HG02840 (cell line): ENCODE measurements around the gene DDX10.
"Not testable (repeated sequence)": the region's sequence is repeated elsewhere in the genome, so short reads cannot be mapped to it uniquely, and the experiment has no call there.

Source experiments
- ATAC-seq: cut with Tn5 transposase; IDR thresholded peaks from one replicate; pipeline ENCODE4 v1.9.1; 2021; ENCODE audit warnings: mild to moderate bottlenecking, moderate library complexity, moderate number of reproducible peaks; ENCODE audit not compliant: unreplicated experiment, low FRiP score

DDX10 gene

DNA sequence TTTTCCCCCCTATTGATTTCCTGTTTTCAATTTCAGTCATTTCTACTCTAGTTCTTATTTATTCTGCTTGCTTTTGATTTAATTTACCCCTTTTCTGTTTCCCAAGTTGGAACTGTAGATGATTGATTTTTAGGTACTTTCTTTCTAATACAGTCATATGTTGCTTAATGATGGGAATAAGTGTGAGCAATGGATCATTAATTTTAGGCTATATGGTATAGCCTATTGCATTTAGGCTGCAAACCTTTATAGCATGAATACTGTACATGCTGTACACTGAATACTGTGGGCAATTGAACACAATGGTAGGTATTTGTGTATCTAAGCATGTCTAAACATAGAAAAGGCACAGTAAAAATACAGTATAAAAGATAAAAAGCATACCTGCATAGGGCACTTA, 44.9 kb downstream of the DDX10 start:
- no peak for ATAC-seq

DNA sequence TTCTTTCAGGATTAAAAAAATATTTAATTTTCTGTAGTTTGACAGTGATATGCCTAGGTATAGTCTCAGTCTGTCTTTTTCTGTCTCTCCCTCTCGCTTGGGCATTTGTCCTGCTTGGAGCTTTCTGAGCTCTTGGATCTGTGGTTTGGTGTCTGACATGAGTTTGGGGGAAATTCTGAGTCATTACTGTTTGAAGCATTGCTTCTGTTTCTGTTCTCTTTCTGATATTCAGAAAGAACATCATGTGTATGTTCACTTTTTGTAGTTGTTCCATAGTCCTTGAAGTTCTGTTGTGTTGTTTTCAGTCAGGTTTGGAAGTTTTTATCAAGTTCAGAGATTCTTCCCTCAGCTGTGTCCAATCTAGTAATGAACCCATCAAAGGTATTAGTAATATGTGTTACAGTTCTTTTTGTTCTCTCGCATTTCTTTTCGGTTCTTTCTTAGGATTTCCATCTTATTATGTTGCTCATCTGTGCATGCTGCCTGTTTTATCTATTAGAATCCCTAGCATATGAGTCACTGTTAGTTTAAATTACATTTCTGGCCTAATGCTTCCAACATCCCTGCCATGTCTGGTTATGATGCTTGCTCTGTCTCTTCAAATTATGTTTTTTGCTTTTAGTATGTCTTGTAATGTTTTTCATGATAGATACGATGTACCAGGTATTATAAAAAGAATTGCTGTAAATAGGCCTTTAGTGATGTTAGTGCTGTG, 48.4 kb downstream of the DDX10 start:
- ATAC-seq: no peak

DNA sequence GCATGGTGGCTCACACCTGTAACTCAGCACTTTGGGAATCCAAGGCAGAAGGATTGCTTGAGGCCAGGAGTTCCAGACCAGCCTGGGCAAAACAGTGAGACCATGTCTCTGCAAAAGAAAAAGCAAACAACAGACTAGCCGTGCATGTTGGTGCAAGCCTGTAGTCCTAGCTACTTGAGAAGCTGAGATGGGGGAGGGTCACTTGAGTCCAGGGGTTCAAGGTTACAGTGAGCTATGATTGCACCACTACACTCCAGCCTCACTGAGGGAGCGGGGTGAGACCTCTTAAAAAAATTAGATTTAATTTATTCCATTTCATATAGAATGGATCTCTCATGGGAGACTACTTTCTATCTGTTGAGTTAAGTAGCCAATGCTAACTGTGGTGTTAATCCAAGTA, 50.4 kb downstream of the DDX10 start:
- ATAC-seq: no peak

DNA sequence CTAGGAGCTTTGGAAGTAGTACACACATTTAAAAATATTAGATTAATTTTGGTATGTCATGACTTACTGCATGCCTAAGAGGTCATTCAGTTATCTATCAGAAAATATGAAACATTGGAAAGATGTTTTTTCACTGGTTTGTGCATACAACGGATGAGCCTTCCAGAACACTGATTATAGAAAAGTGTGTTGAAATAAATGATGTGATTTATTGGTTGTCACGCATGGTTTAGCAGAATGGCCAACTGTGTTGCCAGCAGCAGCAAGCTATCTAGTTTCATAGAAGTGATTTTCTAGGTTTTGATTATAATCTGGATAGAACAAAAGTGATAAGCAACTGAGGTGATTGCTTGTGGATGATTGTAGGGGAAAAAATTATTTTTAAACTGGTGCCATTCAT, 53.6 kb downstream of the DDX10 start:
- no peak for ATAC-seq

DNA sequence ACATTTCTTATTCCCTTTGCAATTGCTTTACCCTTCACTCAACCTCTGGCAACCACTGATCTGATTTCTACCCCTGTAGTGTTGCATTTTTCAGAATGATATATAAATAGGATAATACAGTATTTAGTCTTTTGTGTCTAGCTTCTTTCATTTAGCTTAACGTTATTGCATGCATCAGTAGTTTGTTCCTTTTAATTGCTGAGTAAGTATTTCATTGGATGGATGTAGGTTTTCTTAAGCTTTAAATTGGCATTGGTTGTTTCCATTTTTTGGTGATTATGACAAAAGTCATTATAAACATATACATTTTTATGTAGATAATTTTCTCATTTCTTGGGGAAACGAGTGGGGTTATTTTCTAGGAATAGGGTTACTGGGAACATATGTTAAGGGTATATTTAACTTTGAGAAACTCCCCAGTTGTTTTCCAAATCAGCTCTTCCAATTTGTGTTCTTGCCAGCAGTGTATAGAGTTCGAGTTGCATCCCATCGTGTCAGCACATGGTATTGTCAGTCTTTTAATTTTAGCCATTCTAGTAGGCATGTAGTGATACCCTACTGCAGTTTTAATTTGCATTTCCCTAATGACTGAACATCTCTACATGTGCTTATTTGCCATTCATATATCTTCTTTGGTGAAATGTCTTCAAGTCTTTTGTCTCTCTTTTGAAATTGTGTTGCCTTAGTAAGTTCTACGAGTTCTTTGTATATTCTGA, 60.3 kb downstream of the DDX10 start:
- no peak for ATAC-seq

DNA sequence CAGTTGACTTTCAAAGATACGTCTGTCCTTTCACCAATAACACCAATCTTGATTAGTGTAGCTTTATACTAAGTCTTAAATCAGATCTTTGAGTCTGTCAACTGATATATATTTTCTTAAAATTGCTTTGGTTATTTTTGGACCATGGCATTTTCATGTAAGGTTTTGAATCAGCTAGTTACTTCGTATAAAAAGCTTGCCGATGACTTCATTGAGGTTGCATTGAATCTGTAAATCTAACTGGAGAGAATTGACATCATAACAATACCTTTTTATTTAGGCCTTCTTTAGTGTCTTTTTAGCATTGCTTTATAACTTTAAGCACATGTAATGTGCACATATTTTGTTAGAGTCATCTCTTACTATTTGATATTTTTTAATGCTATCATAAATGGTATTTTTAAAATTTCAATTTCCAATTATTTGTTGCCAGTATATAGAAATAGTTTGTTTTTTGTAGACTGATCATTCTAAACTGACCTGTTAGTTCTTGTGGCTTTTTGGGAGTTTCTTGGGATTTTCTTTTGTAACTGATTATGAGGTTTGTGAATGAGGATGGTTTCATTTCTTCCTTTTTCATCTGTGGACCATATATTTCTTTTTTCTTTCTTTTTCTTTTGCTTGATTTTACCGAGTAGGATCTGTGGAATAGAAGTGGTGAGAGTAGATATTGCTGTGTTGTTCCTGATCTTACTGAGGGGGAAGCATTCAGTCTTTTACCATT, 61.4 kb downstream of the DDX10 start:
- ATAC-seq: no peak

DNA sequence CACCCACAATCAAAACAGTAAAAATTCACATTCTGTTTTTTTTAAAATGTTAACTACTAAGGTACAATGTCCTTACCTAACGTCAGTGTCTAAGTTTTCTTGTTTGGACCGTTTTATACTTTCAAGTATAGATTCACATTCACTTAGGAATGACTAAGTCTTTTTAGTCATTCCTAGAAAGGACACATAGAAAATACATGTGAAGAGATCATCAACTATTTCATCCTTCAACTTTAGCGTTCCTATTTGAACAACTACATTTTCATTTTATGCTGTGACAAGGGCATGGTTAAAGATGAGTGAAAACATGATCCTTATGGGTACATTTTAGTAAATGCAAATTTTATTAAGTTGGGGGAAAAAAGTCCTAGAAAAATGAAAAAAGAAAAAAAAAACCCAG, 62.8 kb downstream of the DDX10 start:
- ATAC-seq: peak; percentile 62

- no peak for ATAC-seq
Observed at GRCh38 chr11:108729227-108729871, 64.5 kb downstream of the DDX10 start.

DNA sequence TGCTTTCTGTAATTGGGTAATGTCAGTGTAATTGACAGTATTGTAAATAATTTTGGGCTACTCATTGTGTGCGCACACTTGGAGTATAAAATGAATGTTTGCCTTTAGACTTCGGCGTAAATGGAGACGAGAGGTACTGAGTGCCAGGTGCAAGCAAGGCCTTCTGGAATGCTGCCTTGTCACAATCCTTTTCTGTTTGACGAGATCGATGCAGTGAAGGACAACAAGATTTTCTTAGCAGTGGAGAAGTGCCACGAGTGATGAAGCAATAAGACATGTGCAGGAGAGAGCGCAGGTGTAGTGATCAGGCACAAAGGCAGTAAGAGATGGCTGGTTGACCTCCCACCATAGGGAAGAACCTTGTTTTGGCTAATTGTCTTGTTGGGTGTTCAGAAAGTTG, 67.5 kb downstream of the DDX10 start:
- no peak for ATAC-seq

DNA sequence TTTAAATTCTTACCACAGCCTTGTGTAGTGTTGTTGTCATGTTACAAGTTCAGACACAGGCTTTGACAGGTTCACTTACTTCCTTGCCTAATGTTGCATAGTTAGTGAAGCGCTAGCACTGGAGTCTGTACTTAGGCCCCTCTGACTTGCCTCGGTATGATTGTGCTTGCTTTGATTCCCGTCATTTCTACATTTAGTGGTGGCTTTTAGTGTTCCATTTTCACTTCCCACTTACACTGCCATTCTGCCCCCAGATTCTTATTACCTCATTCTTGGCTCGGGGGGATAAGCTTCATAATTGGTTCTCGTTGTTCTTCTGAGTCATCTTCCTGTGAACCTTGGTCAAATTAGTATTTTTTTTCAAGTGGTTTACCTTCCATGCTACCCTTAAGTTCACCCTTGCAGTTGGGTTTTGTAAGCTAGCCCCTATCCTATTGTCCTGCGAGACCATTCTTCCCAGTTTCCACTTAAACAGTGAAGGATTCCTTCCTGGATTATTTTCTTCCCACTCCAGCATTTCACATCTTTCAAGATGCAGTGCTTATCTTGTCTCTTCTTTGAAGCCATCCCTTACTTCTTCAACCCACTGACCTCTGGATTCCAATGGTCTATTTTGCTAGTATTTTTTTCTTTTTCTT, 68.7 kb downstream of the DDX10 start:
- ATAC-seq: peak; percentile 87

DNA sequence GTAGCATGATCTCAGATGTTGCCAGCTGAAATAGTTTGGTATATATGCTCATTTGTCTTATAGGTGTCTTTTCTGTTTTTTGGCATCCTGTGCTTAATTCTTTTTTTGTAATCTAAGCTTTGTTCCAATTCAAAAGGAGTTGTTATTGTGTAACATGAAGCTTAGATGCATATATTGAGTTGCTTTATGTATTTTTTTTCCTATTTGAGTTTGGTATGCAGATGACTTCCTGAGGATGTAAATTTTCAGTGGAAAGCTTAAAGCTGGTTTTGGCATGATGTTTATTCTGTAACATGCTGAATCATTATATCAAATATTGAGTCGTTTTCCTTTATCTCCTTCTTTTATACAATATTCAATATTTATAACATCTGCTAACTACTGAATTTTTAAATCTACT, 69.4 kb downstream of the DDX10 start:
- ATAC-seq: no peak

GRCh38 chr11:108734956-108735559, 70.2 kb downstream of the DDX10 start:
- ATAC-seq: no peak

GRCh38 chr11:108740132-108740531, 75.3 kb downstream of the DDX10 start:
- ATAC-seq: not testable (repeated sequence)

- no peak for ATAC-seq
Observed at GRCh38 chr11:108743851-108744250, 79.0 kb downstream of the DDX10 start.

- ATAC-seq: no peak
Observed at GRCh38 chr11:108748968-108749367, 84.1 kb downstream of the DDX10 start.

DNA sequence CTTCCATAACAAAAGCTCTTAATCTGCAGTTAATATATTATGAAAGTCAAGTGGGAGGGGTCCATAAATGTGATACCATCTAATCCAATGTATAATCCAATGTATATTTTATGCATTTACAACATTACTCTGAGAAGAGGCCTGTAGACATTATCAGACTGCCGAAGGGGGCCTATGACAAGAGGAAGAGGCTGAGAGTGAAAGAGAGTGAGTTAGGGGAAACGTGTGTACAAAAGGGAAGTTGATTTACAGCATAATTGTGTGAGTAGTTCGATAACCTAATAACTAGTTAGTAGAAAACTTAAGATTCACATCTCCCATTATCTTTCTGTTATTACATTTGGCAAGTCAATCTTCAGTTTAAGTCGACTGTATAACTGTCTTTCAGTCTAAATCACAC, 86.6 kb downstream of the DDX10 start:
- ATAC-seq: no peak

DNA sequence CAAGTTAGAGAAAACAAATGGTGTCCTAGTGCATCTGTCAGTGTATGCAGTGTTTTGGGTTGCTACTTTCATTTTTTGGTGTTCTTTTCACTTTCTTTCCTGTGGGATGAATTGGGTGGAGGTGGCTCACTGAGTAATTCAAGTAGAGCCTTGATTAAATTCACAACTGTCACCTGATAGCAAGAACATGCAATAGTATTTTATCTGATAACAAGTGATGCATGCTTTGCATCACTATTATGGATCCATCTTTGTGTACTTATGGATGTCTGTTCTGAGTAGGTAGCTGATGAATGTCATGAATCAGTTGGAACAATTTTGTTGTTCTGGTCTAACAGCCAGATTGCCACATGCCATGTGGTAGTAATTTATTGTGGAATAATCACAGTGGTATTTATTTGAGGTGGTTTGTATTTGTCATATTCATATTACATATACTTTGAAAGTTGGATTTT, 87.5 kb downstream of the DDX10 start:
- ATAC-seq: no peak

- no peak for ATAC-seq
Observed at GRCh38 chr11:108754901-108755625, 90.2 kb downstream of the DDX10 start.

DNA sequence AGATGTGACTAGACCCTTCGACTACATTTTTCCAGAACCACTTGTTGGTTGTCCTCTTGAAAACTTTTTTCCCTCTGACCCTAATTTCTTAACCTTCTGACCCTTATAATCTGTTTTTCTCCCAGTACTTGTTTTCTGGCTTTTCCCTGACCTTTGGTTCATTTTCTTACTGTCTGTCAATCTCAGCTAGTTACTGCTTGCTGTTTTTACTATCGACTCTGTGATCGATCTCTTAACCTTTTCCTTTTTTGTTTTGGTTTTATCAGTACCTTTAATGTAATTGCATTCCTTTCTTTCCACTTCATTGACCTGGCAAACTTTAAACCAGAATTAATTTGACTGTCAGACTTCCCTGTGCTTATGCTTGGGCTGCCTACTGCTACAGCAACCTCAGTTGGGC, 92.8 kb downstream of the DDX10 start:
- ATAC-seq: no peak
